ENCODE results near the gene ATP9A.
A peak's percentile ranks its signal among the peaks of the same experiment; 100 is the strongest.

ATP9A gene

GRCh38 chr20:51750770-51751388, 17.3 kb downstream of the ATP9A start:
- Histone ChIP-seq H3K79me1 (ENCODE audit: low read length) (no peaks in the 10 kb centered on the region), H2AFZ (ENCODE audit: insufficient read depth, low read length, poor library complexity) (no peak overlapping the region), H3K23ac (ENCODE audit: low read length) (no peak overlapping the region), H3K79me2 (ENCODE audit: control insufficient read depth, insufficient read depth, low read length, poor library complexity) (no peaks in the 10 kb centered on the region), H3K4me1 (ENCODE audit: control insufficient read depth in 1 of 2, insufficient read depth in 2 of 2, low read length in 2 of 2) (peaks cover 2 to 4% of the 10 kb centered on the region in 2 experiments), H4K91ac (ENCODE audit: low read depth, low read length) (no peak overlapping the region), H4K12ac (ENCODE audit: low read depth, low read length) (no peak overlapping the region), H2BK120ac (ENCODE audit: insufficient read depth, low read length, poor library complexity) (no peak overlapping the region), H2BK12ac (ENCODE audit: low read length) (no peak overlapping the region), H3K9ac (ENCODE audit: low read length) (no peak overlapping the region), H3K9me3 (ENCODE audit: insufficient read depth, low read depth, low read length) (no peaks in the 10 kb centered on the region), H2AK5ac (ENCODE audit: low read length) (no peak overlapping the region), H4K8ac (ENCODE audit: low read depth, low read length) (no peak overlapping the region), H3K18ac (ENCODE audit: low read length) (no peak overlapping the region), H3K36me3 (ENCODE audit: control insufficient read depth in 1 of 2, insufficient read depth in 2 of 2, low read length in 2 of 2) (no peaks in the 10 kb centered on the region), H3K27ac (ENCODE audit: low read depth, low read length) (no peak overlapping the region), H3K4me3 (ENCODE audit: low read depth, low read length) (no peak overlapping the region), H3K27me3 (ENCODE audit: insufficient read depth, low read length) (no peaks in the 10 kb centered on the region), H3K14ac (ENCODE audit: low read length) (no peak overlapping the region), H2BK5ac (ENCODE audit: low read depth, low read length, poor library complexity) (no peak overlapping the region), H3K4me2 (ENCODE audit: low read length) (no peak overlapping the region), H3K4ac (ENCODE audit: low read depth, low read length) (no peak overlapping the region)
- DNase-seq: no peak
- no CpG with 5 or more reads among the region's 10 CpGs for WGBS (ENCODE audit: extremely low coverage, insufficient coverage, insufficient read length)

GRCh38 chr20:51750037-51750769, 18.0 kb downstream of the ATP9A start:
- no peaks in the 10 kb centered on the region for H3K79me2 ChIP-seq (ENCODE audit: control insufficient read depth, insufficient read depth, low read length, poor library complexity)
- no peaks in the 10 kb centered on the region for H3K36me3 ChIP-seq (ENCODE audit: control insufficient read depth in 1 of 2, insufficient read depth in 2 of 2, low read length in 2 of 2)
- no peak overlapping the region for H3K4me2 ChIP-seq (ENCODE audit: low read length)
- H3K4ac ChIP-seq (ENCODE audit: low read depth, low read length): no peak overlapping the region
- H4K12ac ChIP-seq (ENCODE audit: low read depth, low read length): no peak overlapping the region
- DNase-seq: peak; percentile 53 to 76
- no peak overlapping the region for H3K4me3 ChIP-seq (ENCODE audit: low read depth, low read length)
- no peak overlapping the region for H2BK120ac ChIP-seq (ENCODE audit: insufficient read depth, low read length, poor library complexity)
- no peak overlapping the region for H2AFZ ChIP-seq (ENCODE audit: insufficient read depth, low read length, poor library complexity)
- WGBS (ENCODE audit: extremely low coverage, insufficient coverage, insufficient read length): no CpG with 5 or more reads among the region's 19 CpGs
- no peak overlapping the region for H2AK5ac ChIP-seq (ENCODE audit: low read length)
- peaks cover 2 to 4% of the 10 kb centered on the region in 2 experiments for H3K4me1 ChIP-seq (ENCODE audit: control insufficient read depth in 1 of 2, insufficient read depth in 2 of 2, low read length in 2 of 2)
- no peak overlapping the region for H2BK5ac ChIP-seq (ENCODE audit: low read depth, low read length, poor library complexity)
- no peak overlapping the region for H3K23ac ChIP-seq (ENCODE audit: low read length)
- H4K8ac ChIP-seq (ENCODE audit: low read depth, low read length): no peak overlapping the region
- no peaks in the 10 kb centered on the region for H3K27me3 ChIP-seq (ENCODE audit: insufficient read depth, low read length)
- H4K91ac ChIP-seq (ENCODE audit: low read depth, low read length): no peak overlapping the region
- H3K27ac ChIP-seq (ENCODE audit: low read depth, low read length): no peak overlapping the region
- H3K14ac ChIP-seq (ENCODE audit: low read length): no peak overlapping the region
- H3K79me1 ChIP-seq (ENCODE audit: low read length): no peaks in the 10 kb centered on the region
- no peaks in the 10 kb centered on the region for H3K9me3 ChIP-seq (ENCODE audit: insufficient read depth, low read depth, low read length)
- H2BK12ac ChIP-seq (ENCODE audit: low read length): no peak overlapping the region
- no peak overlapping the region for H3K18ac ChIP-seq (ENCODE audit: low read length)
- H3K9ac ChIP-seq (ENCODE audit: low read length): no peak overlapping the region

GRCh38 chr20:51749674-51750036, 18.5 kb downstream of the ATP9A start:
- no peak for DNase-seq
- H4K12ac ChIP-seq (ENCODE audit: low read depth, low read length): no peak overlapping the region
- H3K9me3 ChIP-seq (ENCODE audit: insufficient read depth, low read depth, low read length): no peaks in the 10 kb centered on the region
- H3K18ac ChIP-seq (ENCODE audit: low read length): no peak overlapping the region
- H2AFZ ChIP-seq (ENCODE audit: insufficient read depth, low read length, poor library complexity): no peak overlapping the region
- H2BK12ac ChIP-seq (ENCODE audit: low read length): no peak overlapping the region
- no peaks in the 10 kb centered on the region for H3K27me3 ChIP-seq (ENCODE audit: insufficient read depth, low read length)
- H3K79me1 ChIP-seq (ENCODE audit: low read length): no peaks in the 10 kb centered on the region
- peaks cover 2 to 4% of the 10 kb centered on the region in 2 experiments for H3K4me1 ChIP-seq (ENCODE audit: control insufficient read depth in 1 of 2, insufficient read depth in 2 of 2, low read length in 2 of 2)
- no peak overlapping the region for H3K4me2 ChIP-seq (ENCODE audit: low read length)
- no peak overlapping the region for H4K8ac ChIP-seq (ENCODE audit: low read depth, low read length)
- H3K79me2 ChIP-seq (ENCODE audit: control insufficient read depth, insufficient read depth, low read length, poor library complexity): no peaks in the 10 kb centered on the region
- H4K91ac ChIP-seq (ENCODE audit: low read depth, low read length): no peak overlapping the region
- H2BK5ac ChIP-seq (ENCODE audit: low read depth, low read length, poor library complexity): no peak overlapping the region
- no peak overlapping the region for H2AK5ac ChIP-seq (ENCODE audit: low read length)
- no peak overlapping the region for H3K4ac ChIP-seq (ENCODE audit: low read depth, low read length)
- no peak overlapping the region for H3K4me3 ChIP-seq (ENCODE audit: low read depth, low read length)
- H3K36me3 ChIP-seq (ENCODE audit: control insufficient read depth in 1 of 2, insufficient read depth in 2 of 2, low read length in 2 of 2): no peaks in the 10 kb centered on the region
- H3K14ac ChIP-seq (ENCODE audit: low read length): no peak overlapping the region
- no peak overlapping the region for H2BK120ac ChIP-seq (ENCODE audit: insufficient read depth, low read length, poor library complexity)
- no CpG with 5 or more reads among the region's 1 CpG for WGBS (ENCODE audit: extremely low coverage, insufficient coverage, insufficient read length)
- H3K9ac ChIP-seq (ENCODE audit: low read length): no peak overlapping the region
- H3K27ac ChIP-seq (ENCODE audit: low read depth, low read length): no peak overlapping the region
- H3K23ac ChIP-seq (ENCODE audit: low read length): no peak overlapping the region

- Histone ChIP-seq H3K4me1 (ENCODE audit: control insufficient read depth in 1 of 2, insufficient read depth in 2 of 2, low read length in 2 of 2) (peaks cover 2 to 4% of the 10 kb centered on the region in 2 experiments), H3K4ac (ENCODE audit: low read depth, low read length) (no peak overlapping the region), H4K8ac (ENCODE audit: low read depth, low read length) (no peak overlapping the region), H3K18ac (ENCODE audit: low read length) (no peak overlapping the region), H3K79me2 (ENCODE audit: control insufficient read depth, insufficient read depth, low read length, poor library complexity) (no peaks in the 10 kb centered on the region), H2BK5ac (ENCODE audit: low read depth, low read length, poor library complexity) (no peak overlapping the region), H3K14ac (ENCODE audit: low read length) (no peak overlapping the region), H4K91ac (ENCODE audit: low read depth, low read length) (no peak overlapping the region), H3K4me3 (ENCODE audit: low read depth, low read length) (no peak overlapping the region), H3K79me1 (ENCODE audit: low read length) (no peaks in the 10 kb centered on the region), H3K27me3 (ENCODE audit: insufficient read depth, low read length) (no peaks in the 10 kb centered on the region), H4K12ac (ENCODE audit: low read depth, low read length) (no peak overlapping the region), H2BK120ac (ENCODE audit: insufficient read depth, low read length, poor library complexity) (no peak overlapping the region), H3K23ac (ENCODE audit: low read length) (no peak overlapping the region), H2AFZ (ENCODE audit: insufficient read depth, low read length, poor library complexity) (no peak overlapping the region), H3K9me3 (ENCODE audit: insufficient read depth, low read depth, low read length) (no peaks in the 10 kb centered on the region), H2AK5ac (ENCODE audit: low read length) (no peak overlapping the region), H2BK12ac (ENCODE audit: low read length) (no peak overlapping the region), H3K4me2 (ENCODE audit: low read length) (no peak overlapping the region), H3K27ac (ENCODE audit: low read depth, low read length) (no peak overlapping the region), H3K9ac (ENCODE audit: low read length) (no peak overlapping the region), H3K36me3 (ENCODE audit: control insufficient read depth in 1 of 2, insufficient read depth in 2 of 2, low read length in 2 of 2) (no peaks in the 10 kb centered on the region)
- no CpG with 5 or more reads among the region's 7 CpGs for WGBS (ENCODE audit: extremely low coverage, insufficient coverage, insufficient read length)
- no peak for DNase-seq
Observed at GRCh38 chr20:51747182-51747911, 20.8 kb downstream of the ATP9A start.
